K562 (cell line): ENCODE measurements around the gene ADGRA1. TPM values are rescaled to one million over a fixed set of nuclear protein-coding genes. Genes with fewer than 3 reads are reported as not detected.

Experiments used
- ATAC-seq: fragments of 200-7000 bp; cut with Tn5 transposase; 3 replicates; pipeline ENCODE4 v1.9.1; 2020; ENCODE audit warnings: moderate library complexity
- BruUV-seq: library from RNA; stranded (reverse); fragments of 400-500 nt; replicated peaks from 2 replicates; lab custom pipeline; 2021; lab: Mats Ljungman, UMichigan
- CTCF ChIA-PET: fragments of 300-600 bp; formaldehyde crosslinking; extraction: SDS; loops from one replicate; lab custom pipeline; 2021; ENCODE audit warnings: low intra/inter-chr PET ratio; lab: Yijun Ruan, JAX
- POLR2A ChIA-PET: fragments of 300-600, 350-650 bp; sonication (Branson Sonifier 250); formaldehyde crosslinking; extraction: SDS; loops from one replicate; lab custom pipeline; 2021; ENCODE audit warnings: antibody characterized with exemption, inconsistent platforms; lab: Yijun Ruan, JAX
- DNase-seq, 4 experiments: peaks; one replicate each; pipeline versions ENCODE4 v3.0.0 to v3.0.0-alpha.2; 2011 to 2018; ENCODE audit warnings: low spot score in 3 of 4, mixed read lengths in 3 of 4; ENCODE audit errors: extremely low read depth in 1 of 4
- FAIRE-seq: peaks from 2 replicates; lab custom pipeline; 2011; peaks lifted over from hg19 to GRCh38; lab: Jason Lieb, UNC
- H2AFZ ChIP-seq: 2 replicates; pipeline ENCODE4 v1.6.0; 2011; ENCODE audit warnings: low read depth, low read length, control low read depth, inconsistent platforms
- H3K27ac ChIP-seq: fragments of 200-600 bp; 3 replicates; pipeline ENCODE4 v1.8.0; 2011; ENCODE audit warnings: low read depth, mild to moderate bottlenecking, control low read depth, inconsistent platforms, low read length, moderate library complexity, mixed read lengths; ENCODE audit errors: extremely low read depth
- H3K27me3 ChIP-seq, 2 experiments: fragments of 300-600 bp in 1 of 2; 2 replicates in 1 of 2; 3 replicates in 1 of 2; pipeline versions ENCODE4 v1.6.0 to v1.8.0; 2011; ENCODE audit warnings: inconsistent platforms in 2 of 2, low read length in 2 of 2, mild to moderate bottlenecking in 1 of 2, mixed read lengths in 1 of 2, moderate library complexity in 1 of 2; ENCODE audit not compliant: control insufficient read depth in 2 of 2, insufficient read depth in 2 of 2
- H3K36me3 ChIP-seq: fragments of 300-600 bp; 3 replicates; pipeline ENCODE4 v1.8.0; 2011; ENCODE audit warnings: mild to moderate bottlenecking, low read length, inconsistent platforms; ENCODE audit not compliant: control insufficient read depth, insufficient read depth
- H3K4me1 ChIP-seq, 2 experiments: fragments of 200-600 bp in 1 of 2; replicated peaks in 1 of 2; 2 replicates in 1 of 2; 3 replicates in 1 of 2; pipeline versions ENCODE4 v1.5.1 to v1.8.0; 2011; ENCODE audit warnings: inconsistent platforms in 2 of 2, low read length in 2 of 2, mild to moderate bottlenecking in 1 of 2, mixed read lengths in 1 of 2, moderate library complexity in 1 of 2; ENCODE audit not compliant: control insufficient read depth in 2 of 2, insufficient read depth in 2 of 2
- H3K4me2 ChIP-seq: 2 replicates; pipeline ENCODE4 v1.6.1; 2011; ENCODE audit warnings: low read length, control low read depth, inconsistent platforms, mixed read lengths; ENCODE audit not compliant: insufficient read depth
- H3K4me3 ChIP-seq: fragments of 200-600 bp; sonication (generic), shearing (Covaris generic); 2 replicates; pipeline ENCODE4 v1.5.1; 2016; ENCODE audit warnings: control low read depth, inconsistent platforms
- H3K79me2 ChIP-seq: fragments of 200-600 bp; 3 replicates; pipeline ENCODE4 v1.8.0; 2011; ENCODE audit warnings: low read length, inconsistent platforms; ENCODE audit not compliant: control insufficient read depth, insufficient read depth
- H3K9ac ChIP-seq, 2 experiments: 2 replicates each; pipeline versions ENCODE4 v1.6.0 to v1.6.1; 2011; ENCODE audit warnings: low read depth in 2 of 2, low read length in 2 of 2, control low read depth in 1 of 2, inconsistent platforms in 1 of 2, mild to moderate bottlenecking in 1 of 2, mixed read lengths in 1 of 2; ENCODE audit not compliant: insufficient read depth in 1 of 2
- H3K9me1 ChIP-seq: one replicate; pipeline ENCODE4 v1.6.0; 2011; ENCODE audit warnings: inconsistent platforms, mild to moderate bottlenecking, low read length, moderate library complexity; ENCODE audit not compliant: control insufficient read depth, insufficient read depth
- H3K9me3 ChIP-seq: replicated peaks from 2 replicates; pipeline ENCODE4 v1.5.1; 2011; ENCODE audit warnings: low read depth, low read length, inconsistent platforms; ENCODE audit not compliant: control insufficient read depth, insufficient read depth
- H4K20me1 ChIP-seq: replicated peaks from 2 replicates; pipeline ENCODE4 v1.6.1; 2011; ENCODE audit warnings: low read length, inconsistent platforms, mixed read lengths; ENCODE audit not compliant: control insufficient read depth, insufficient read depth
- BHLHE40 ChIP-seq: IDR thresholded peaks from 2 replicates; pipeline ENCODE4 v1.6.1; 2011; ENCODE audit warnings: low read length, improper control_type of control experiment
- CREM ChIP-seq: IDR thresholded peaks from 2 replicates; pipeline ENCODE4 v1.6.1; 2014; ENCODE audit warnings: antibody characterized with exemption, low read depth
- HMG20B ChIP-seq: fragments of 250-450 bp; sonication (Bioruptor Pico); IDR thresholded peaks from 2 replicates; pipeline ENCODE4 v1.5.0; 2021; ENCODE audit warnings: mild to moderate bottlenecking
- PPARD ChIP-seq: fragments of 250-450 bp; sonication (Bioruptor Pico); IDR thresholded peaks from 2 replicates; pipeline ENCODE4 v1.8.0; 2022; ENCODE audit warnings: inconsistent platforms, mild to moderate bottlenecking, moderate library complexity
- TRIM24 ChIP-seq, 2 experiments: fragments of 450-650 bp; IDR thresholded peaks; 2 replicates each; pipeline ENCODE4 v1.6.1; 2016
- WHSC1 ChIP-seq: IDR thresholded peaks from one replicate; pipeline ENCODE4 v1.6.1; 2012; ENCODE audit warnings: low read length, control low read depth, inconsistent platforms
- ZNF212 ChIP-seq: fragments of 450-650 bp; formaldehyde crosslinking; IDR thresholded peaks from 2 replicates; pipeline ENCODE4 v1.4.0; 2020; ENCODE audit warnings: mild to moderate bottlenecking
- WGBS: fragments of 100-300 bp; shearing (Covaris generic); methylation state at CpG from one replicate; pipeline ENCODE4 v1.1.6; 2016; ENCODE audit warnings: low coverage, mixed read lengths; ENCODE audit not compliant: insufficient coverage; ENCODE audit errors: missing lambda C conversion rate; 5-methylcytosine and 5-hydroxymethylcytosine counted together
- in situ Hi-C: fragments of 300-500 bp; cut with MboI; formaldehyde crosslinking; loops from 4 replicates; pipeline ENCODE4 v1.15.0; 2018; ENCODE audit warnings: inconsistent platforms, mixed read lengths
- intact Hi-C: fragments of 100-400 bp; cut with micrococcal nuclease; formaldehyde crosslinking; loops from 2 replicates; pipeline ENCODE4 v1.14.2; 2022
- polyA plus RNA-seq, 8 experiments: library from polyadenylated mRNA; depleted of rRNA in 4 of 8; stranded (reverse) in 5 of 8; unstranded in 3 of 8; fragments of >200 nt; fragmentation: Nextera tagmentation in 2 of 8; fragmentation: Illumina TruSeq in 1 of 8; extraction: Ambion mirVana in 2 of 8; extraction: Trizol in 1 of 8; gene quantifications; 2 replicates each; pipeline versions ENCODE4 v1.2.1 to v1.2.3, GENCODE V29; 2011 to 2014; ENCODE audit warnings: inconsistent platforms in 1 of 8, missing spikeins in 1 of 8
- total RNA-seq, 7 experiments: library from RNA; depleted of rRNA in 6 of 7; stranded (reverse); fragments of >200 nt in 6 of 7; fragmentation: Illumina TruSeq in 2 of 7; extraction: Trizol in 2 of 7; gene quantifications; 2 replicates each; pipeline versions ENCODE4 v1.2.1 to v1.2.3, GENCODE V29; 2011 to 2021; ENCODE audit warnings: low replicate concordance in 1 of 7
- TF ChIP-seq, protein P1 (sequence below): sonication (generic); formaldehyde crosslinking; IDR thresholded peaks from 2 replicates; pipeline ENCODE4 v1.8.1; 2023; ENCODE audit warnings: mild to moderate bottlenecking, missing genetic modification reagents
- TF ChIP-seq, protein P2 (sequence below): fragments of 450-650 bp; IDR thresholded peaks from 2 replicates; pipeline ENCODE4 v1.6.1; 2016; ENCODE audit warnings: low read depth

ADGRA1 gene
- total and polyA plus RNA-seq, 9 of the 15 experiments (the other 6 are each of a cell fraction or from before 2014, with no cell fraction given), result not detected

DNA sequence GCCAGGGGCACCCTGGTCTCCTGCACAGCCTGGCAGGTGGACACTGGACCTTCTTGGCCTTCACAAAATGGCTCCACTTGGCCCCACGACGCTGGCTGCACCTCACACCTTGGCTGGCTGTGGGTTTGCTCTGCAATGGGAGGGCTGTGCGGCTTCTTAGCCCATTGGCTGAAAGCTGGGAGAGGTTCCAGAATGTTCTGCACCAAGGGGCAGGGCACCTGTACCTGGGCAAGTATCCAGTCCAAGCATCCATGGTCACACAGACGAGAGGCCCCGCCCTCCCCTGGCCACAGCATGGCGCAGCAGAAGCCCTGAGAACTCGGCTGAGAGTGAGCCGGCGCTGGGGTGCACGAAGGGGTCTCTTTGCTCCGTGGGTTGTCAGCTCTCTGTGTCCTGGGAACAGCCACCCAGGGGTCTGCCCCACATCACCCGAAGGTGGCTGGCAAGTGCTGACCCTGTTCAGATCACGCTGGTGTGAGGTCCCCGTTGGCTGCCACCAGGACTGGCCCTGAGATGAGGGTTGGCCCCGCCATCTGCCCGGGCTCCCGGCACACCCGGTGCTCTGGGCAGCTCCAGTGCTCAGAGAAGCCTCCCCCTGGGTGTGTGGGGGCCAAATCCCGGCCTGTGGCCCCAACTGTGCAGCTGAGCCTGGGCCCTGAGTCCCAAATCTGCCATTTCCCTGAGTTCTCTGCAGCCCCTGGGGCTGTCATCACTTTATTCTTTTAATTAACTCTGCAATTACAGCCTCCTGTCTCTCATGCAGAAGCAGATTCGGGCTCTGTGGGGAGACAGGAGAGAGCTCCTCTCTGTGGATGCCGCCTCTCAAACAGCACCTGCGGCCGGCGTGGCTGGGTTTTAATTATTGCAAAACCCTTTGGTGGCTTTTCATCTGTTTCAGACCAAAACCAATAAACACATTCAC lies 19.4 kb upstream of the ADGRA1 start:
- ChIA-PET CTCF (no interaction called here), POLR2A (interaction anchor here (0.5 to 0.7 kb wide), 2 partner anchors 26 to 874 kb away, joined by 3 to 4 read pairs; no protein-coding TSS in a partner anchor)
- Histone ChIP-seq H2AFZ (no peak overlapping the region), H3K4me2 (no peak overlapping the region), H3K9me1 (no peaks in the 10 kb centered on the region), H3K9ac (no peak overlapping the region), H3K27ac (no peak overlapping the region), H3K4me3 (no peak overlapping the region), H3K4me1 (no peaks in the 10 kb centered on the region; a peak in 1 of 5 replicates), H3K36me3 (no peaks in the 10 kb centered on the region), H3K79me2 (no peaks in the 10 kb centered on the region)
- in situ Hi-C loops, result no loop called here
- ATAC-seq, result no peak; the same call in 2 of the 3 replicates
- DNase-seq, result no peak
- TF ChIP-seq TRIM24 (IDR thresholded peaks at IDR 0.05) (no peak), HMG20B (CRISPR knock-in tag) (no peak), ZNF212 (no peak), WHSC1 (no peak), CREM (no peak), PPARD (CRISPR knock-in tag) (no peak), BHLHE40 (no peak)
- TF ChIP-seq, protein P1, sequence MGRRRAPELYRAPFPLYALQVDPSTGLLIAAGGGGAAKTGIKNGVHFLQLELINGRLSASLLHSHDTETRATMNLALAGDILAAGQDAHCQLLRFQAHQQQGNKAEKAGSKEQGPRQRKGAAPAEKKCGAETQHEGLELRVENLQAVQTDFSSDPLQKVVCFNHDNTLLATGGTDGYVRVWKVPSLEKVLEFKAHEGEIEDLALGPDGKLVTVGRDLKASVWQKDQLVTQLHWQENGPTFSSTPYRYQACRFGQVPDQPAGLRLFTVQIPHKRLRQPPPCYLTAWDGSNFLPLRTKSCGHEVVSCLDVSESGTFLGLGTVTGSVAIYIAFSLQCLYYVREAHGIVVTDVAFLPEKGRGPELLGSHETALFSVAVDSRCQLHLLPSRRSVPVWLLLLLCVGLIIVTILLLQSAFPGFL (CRISPR knock-in tag), result no peak
- TF ChIP-seq, protein P2, sequence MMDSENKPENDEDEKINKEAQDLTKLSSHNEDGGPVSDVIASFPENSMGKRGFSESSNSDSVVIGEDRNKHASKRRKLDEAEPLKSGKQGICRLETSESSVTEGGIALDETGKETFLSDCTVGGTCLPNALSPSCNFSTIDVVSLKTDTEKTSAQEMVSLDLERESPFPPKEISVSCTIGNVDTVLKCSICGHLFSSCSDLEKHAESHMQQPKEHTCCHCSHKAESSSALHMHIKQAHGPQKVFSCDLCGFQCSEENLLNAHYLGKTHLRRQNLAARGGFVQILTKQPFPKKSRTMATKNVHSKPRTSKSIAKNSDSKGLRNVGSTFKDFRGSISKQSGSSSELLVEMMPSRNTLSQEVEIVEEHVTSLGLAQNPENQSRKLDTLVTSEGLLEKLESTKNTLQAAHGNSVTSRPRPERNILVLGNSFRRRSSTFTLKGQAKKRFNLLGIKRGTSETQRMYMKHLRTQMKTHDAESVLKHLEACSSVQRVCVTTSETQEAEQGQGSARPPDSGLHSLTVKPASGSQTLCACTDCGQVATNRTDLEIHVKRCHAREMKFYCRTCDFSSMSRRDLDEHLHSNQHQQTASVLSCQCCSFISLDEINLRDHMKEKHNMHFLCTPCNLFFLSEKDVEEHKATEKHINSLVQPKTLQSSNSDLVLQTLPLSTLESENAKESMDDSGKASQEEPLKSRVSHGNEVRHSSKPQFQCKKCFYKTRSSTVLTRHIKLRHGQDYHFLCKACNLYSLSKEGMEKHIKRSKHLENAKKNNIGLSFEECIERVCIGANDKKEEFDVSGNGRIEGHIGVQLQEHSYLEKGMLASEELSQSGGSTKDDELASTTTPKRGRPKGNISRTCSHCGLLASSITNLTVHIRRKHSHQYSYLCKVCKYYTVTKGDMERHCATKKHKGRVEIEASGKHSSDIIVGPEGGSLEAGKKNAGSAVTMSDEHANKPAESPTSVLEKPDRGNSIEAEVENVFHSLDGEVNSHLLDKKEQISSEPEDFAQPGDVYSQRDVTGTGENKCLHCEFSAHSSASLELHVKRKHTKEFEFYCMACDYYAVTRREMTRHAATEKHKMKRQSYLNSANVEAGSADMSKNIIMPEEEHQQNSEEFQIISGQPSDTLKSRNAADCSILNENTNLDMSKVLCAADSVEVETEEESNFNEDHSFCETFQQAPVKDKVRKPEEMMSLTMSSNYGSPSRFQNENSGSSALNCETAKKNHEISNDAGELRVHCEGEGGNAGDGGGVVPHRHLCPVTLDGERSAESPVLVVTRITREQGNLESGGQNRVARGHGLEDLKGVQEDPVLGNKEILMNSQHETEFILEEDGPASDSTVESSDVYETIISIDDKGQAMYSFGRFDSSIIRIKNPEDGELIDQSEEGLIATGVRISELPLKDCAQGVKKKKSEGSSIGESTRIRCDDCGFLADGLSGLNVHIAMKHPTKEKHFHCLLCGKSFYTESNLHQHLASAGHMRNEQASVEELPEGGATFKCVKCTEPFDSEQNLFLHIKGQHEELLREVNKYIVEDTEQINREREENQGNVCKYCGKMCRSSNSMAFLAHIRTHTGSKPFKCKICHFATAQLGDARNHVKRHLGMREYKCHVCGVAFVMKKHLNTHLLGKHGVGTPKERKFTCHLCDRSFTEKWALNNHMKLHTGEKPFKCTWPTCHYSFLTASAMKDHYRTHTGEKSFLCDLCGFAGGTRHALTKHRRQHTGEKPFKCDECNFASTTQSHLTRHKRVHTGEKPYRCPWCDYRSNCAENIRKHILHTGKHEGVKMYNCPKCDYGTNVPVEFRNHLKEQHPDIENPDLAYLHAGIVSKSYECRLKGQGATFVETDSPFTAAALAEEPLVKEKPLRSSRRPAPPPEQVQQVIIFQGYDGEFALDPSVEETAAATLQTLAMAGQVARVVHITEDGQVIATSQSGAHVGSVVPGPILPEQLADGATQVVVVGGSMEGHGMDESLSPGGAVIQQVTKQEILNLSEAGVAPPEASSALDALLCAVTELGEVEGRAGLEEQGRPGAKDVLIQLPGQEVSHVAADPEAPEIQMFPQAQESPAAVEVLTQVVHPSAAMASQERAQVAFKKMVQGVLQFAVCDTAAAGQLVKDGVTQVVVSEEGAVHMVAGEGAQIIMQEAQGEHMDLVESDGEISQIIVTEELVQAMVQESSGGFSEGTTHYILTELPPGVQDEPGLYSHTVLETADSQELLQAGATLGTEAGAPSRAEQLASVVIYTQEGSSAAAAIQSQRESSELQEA, result no peak
- TF ChIP-seq, all 486 proteins: peak for 0
- BruUV-seq, result no TSS peak
- no peak for FAIRE-seq
- H3K9me3 ChIP-seq, result no peaks in the 10 kb centered on the region
- WGBS, result 4% methylated on average over 18 of the region's 24 CpGs
- no peaks in the 10 kb centered on the region for H4K20me1 ChIP-seq
- peaks cover 4 to 18% of the 10 kb centered on the region in 2 experiments; a peak in 3 of 5 replicates for H3K27me3 ChIP-seq
- intact Hi-C loops, result no loop called here
